Endothelial cell of umbilical vein (primary cell): Measurements from ENCODE around the gene CERS6. TPM values are rescaled to one million over a fixed set of nuclear protein-coding genes. Genes with fewer than 3 reads are reported as not detected.
A peak's percentile ranks its signal among the peaks of the same experiment; 100 is the strongest.

Experiments
- BruUV-seq: library from RNA; stranded (reverse); fragments of 400-500 nt; replicated peaks from 2 replicates; lab custom pipeline; 2021; lab: Mats Ljungman, UMichigan
- CTCF ChIA-PET: fragments of 300-600, 350-600 bp; sonication (Branson Sonifier 250); formaldehyde crosslinking; loops from one replicate; lab custom pipeline; 2021; ENCODE audit warnings: antibody characterized with exemption, inconsistent platforms; lab: Charles Lee
- POLR2A ChIA-PET: fragments of 300-600, 350-600 bp; sonication (Branson Sonifier 250); formaldehyde crosslinking; loops from one replicate; lab custom pipeline; 2021; ENCODE audit warnings: antibody characterized with exemption, inconsistent platforms; lab: Charles Lee
- DNase-seq: peaks from one replicate; pipeline ENCODE4 v3.0.0-alpha.2; 2011; ENCODE audit warnings: low read depth, low spot score
- FAIRE-seq: peaks from 2 replicates; lab custom pipeline; 2011; peaks lifted over from hg19 to GRCh38; lab: Jason Lieb, UNC
- H2AFZ ChIP-seq: 2 replicates; pipeline ENCODE4 v1.6.0; 2012; ENCODE audit warnings: low read depth, low read length, control low read depth, inconsistent platforms
- H3K27ac ChIP-seq: 2 replicates; pipeline ENCODE4 v1.5.1; 2011; ENCODE audit warnings: low read depth, mild to moderate bottlenecking, control low read depth, low read length, moderate library complexity; ENCODE audit not compliant: insufficient read depth
- H3K27me3 ChIP-seq, 2 experiments: 2 replicates each; pipeline versions ENCODE4 v1.6.0 to v1.6.1; 2011; ENCODE audit warnings: low read length in 2 of 2, mixed read lengths in 1 of 2; ENCODE audit not compliant: control insufficient read depth in 2 of 2, insufficient read depth in 2 of 2
- H3K36me3 ChIP-seq, 2 experiments: 2 replicates in 1 of 2; 3 replicates in 1 of 2; pipeline ENCODE4 v1.5.1; 2011; ENCODE audit warnings: low read length in 2 of 2, mild to moderate bottlenecking in 1 of 2, moderate library complexity in 1 of 2; ENCODE audit not compliant: control insufficient read depth in 2 of 2, insufficient read depth in 2 of 2; ENCODE audit errors: extremely low read depth in 1 of 2
- H3K4me1 ChIP-seq: 3 replicates; pipeline ENCODE4 v1.5.1; 2011; ENCODE audit warnings: mild to moderate bottlenecking, low read length; ENCODE audit not compliant: control insufficient read depth, insufficient read depth; ENCODE audit errors: extremely low read depth
- H3K4me2 ChIP-seq: 2 replicates; pipeline ENCODE4 v1.6.1; 2011; ENCODE audit warnings: low read length, control low read depth, mixed read lengths; ENCODE audit not compliant: insufficient read depth
- H3K4me3 ChIP-seq, 3 experiments: fragments of 200-600 bp in 1 of 3; sonication (generic), shearing (Covaris generic) in 1 of 3; replicated peaks in 1 of 3; 2 replicates each; pipeline ENCODE4 v1.5.1; 2011 to 2016; ENCODE audit warnings: control low read depth in 3 of 3, low read length in 3 of 3, mild to moderate bottlenecking in 2 of 3, inconsistent platforms in 1 of 3, low read depth in 1 of 3, moderate library complexity in 1 of 3; ENCODE audit not compliant: insufficient read depth in 1 of 3
- H3K79me2 ChIP-seq: 2 replicates; pipeline ENCODE4 v1.6.0; 2012; ENCODE audit warnings: low read length, inconsistent platforms; ENCODE audit not compliant: control insufficient read depth, insufficient read depth
- H3K9ac ChIP-seq: replicated peaks from 2 replicates; pipeline ENCODE3; 2011; ENCODE audit warnings: low read length, control low read depth; ENCODE audit not compliant: insufficient read depth; ENCODE audit errors: extremely low read depth
- H3K9me1 ChIP-seq: replicated peaks from 3 replicates; pipeline ENCODE4 v1.6.0; 2011; ENCODE audit warnings: mild to moderate bottlenecking, low read length; ENCODE audit not compliant: control insufficient read depth, insufficient read depth; ENCODE audit errors: extremely low read depth
- H3K9me3 ChIP-seq: replicated peaks from 2 replicates; pipeline ENCODE4 v1.5.1; 2012; ENCODE audit warnings: low read length, inconsistent platforms; ENCODE audit not compliant: control insufficient read depth, insufficient read depth
- H4K20me1 ChIP-seq: replicated peaks from 2 replicates; pipeline ENCODE3; 2011; ENCODE audit warnings: mild to moderate bottlenecking, low read length; ENCODE audit not compliant: control insufficient read depth, insufficient read depth; ENCODE audit errors: extremely low read depth
- EZH2 ChIP-seq: IDR thresholded peaks from 2 replicates; pipeline ENCODE4 v1.6.1; 2012; ENCODE audit warnings: borderline replicate concordance, low read depth, mild to moderate bottlenecking, moderate library complexity, low read length, inconsistent platforms; ENCODE audit not compliant: severe bottlenecking
- FOS ChIP-seq: IDR thresholded peaks from 2 replicates; pipeline ENCODE4 v1.6.1; 2011; ENCODE audit warnings: mild to moderate bottlenecking, low read length, moderate library complexity, borderline replicate concordance; ENCODE audit not compliant: insufficient read depth
- GATA2 ChIP-seq: IDR thresholded peaks from 2 replicates; pipeline ENCODE4 v1.7.0; 2011; ENCODE audit warnings: low read depth, mild to moderate bottlenecking, moderate library complexity, mixed read lengths, low read length; ENCODE audit not compliant: insufficient read length, insufficient read depth
- JUN ChIP-seq: IDR thresholded peaks from 2 replicates; pipeline ENCODE4 v1.6.1; 2011; ENCODE audit warnings: borderline replicate concordance, low read depth; ENCODE audit not compliant: insufficient read length, insufficient read depth
- MAX ChIP-seq: IDR thresholded peaks from 2 replicates; pipeline ENCODE4 v1.6.1; 2011; ENCODE audit not compliant: insufficient read depth, insufficient read length
- POLR2AphosphoS5 ChIP-seq: IDR thresholded peaks from 2 replicates; pipeline ENCODE4 v1.6.1; 2012; ENCODE audit warnings: low read depth, mild to moderate bottlenecking, control low read depth, low read length, moderate library complexity; ENCODE audit not compliant: insufficient read depth
- dilution Hi-C: fragments of 300-500 bp; cut with MboI; formaldehyde crosslinking; loops from one replicate; pipeline ENCODE4 v1.15.0; 2019; ENCODE audit warnings: low sequenced_read_pairs; ENCODE audit not compliant: extremely low pct_ligation_motif_present
- intact Hi-C: fragments of 100-400 bp; cut with micrococcal nuclease; formaldehyde crosslinking; loops from one replicate; pipeline ENCODE4 v1.10.0; 2022
- polyA plus RNA-seq, 4 experiments: library from polyadenylated mRNA; depleted of rRNA in 3 of 4; stranded (reverse) in 3 of 4; unstranded in 1 of 4; fragments of >200 nt; gene quantifications; 2 replicates each; pipeline versions ENCODE4 v1.2.1 to v1.2.3, GENCODE V29; 2011 to 2012; ENCODE audit warnings: missing spikeins in 1 of 4
- total RNA-seq: library from RNA; stranded (reverse); gene quantifications from 2 replicates; pipeline ENCODE4 v1.2.3, GENCODE V29; 2021

Gene CERS6
- total and polyA plus RNA-seq, 2 donors (not counting 3 experiments of a cell fraction or from before 2014, with no cell fraction given) = 2.7 to 11.7 TPM

GRCh38 chr2:168801471-168801870 is 345.4 kb downstream of the CERS6 start:
- Histone ChIP-seq H3K79me2 (no peaks in the 10 kb centered on the region), H3K36me3 (no peaks in the 10 kb centered on the region), H3K4me2 (no peak overlapping the region), H2AFZ (no peak overlapping the region), H3K9ac (no peak overlapping the region), H3K4me3 (no peak overlapping the region), H3K27ac (no peak overlapping the region), H3K27me3 (no peaks in the 10 kb centered on the region), H3K4me1 (peaks cover 13% of the 10 kb centered on the region), H4K20me1 (no peaks in the 10 kb centered on the region), H3K9me3 (no peaks in the 10 kb centered on the region), H3K9me1 (no peaks in the 10 kb centered on the region)
- DNase-seq (no peak), FAIRE-seq (no peak)
- intact Hi-C loops = no loop called here
- no TSS peak for BruUV-seq
- no peak for TF ChIP-seq POLR2AphosphoS5
- no peak for TF ChIP-seq EZH2
- no peak for TF ChIP-seq JUN
- TF ChIP-seq FOS = no peak
- no peak for TF ChIP-seq GATA2
- ChIA-PET POLR2A (no interaction called here), CTCF (interaction anchor here (0.5 kb wide), 1 partner anchor 665 kb away, joined by 3 read pairs; no protein-coding TSS in a partner anchor)
- dilution Hi-C loops = no loop called here

GRCh38 chr2:168801961-168802858 is 346.1 kb downstream of the CERS6 start, which contains the start of gene NOSTRIN:
TSS of gene NOSTRIN (plus strand) at chr2:168802637. CDS start at chr2:168802647, 10 bp downstream.
- no peaks in the 10 kb centered on the region for H3K9me3 ChIP-seq
- H2AFZ ChIP-seq = peak within 1 kb of the TSS; percentile 7
- no peak within 1 kb of the TSS for H3K4me3 ChIP-seq
- no peaks in the 10 kb centered on the region for H4K20me1 ChIP-seq
- no peaks in the 10 kb centered on the region for H3K36me3 ChIP-seq
- H3K27ac ChIP-seq = no peak within 1 kb of the TSS
- peaks cover 9% of the 10 kb centered on the region for H3K4me1 ChIP-seq
- dilution Hi-C loops = no loop called here
- DNase-seq (no peak), FAIRE-seq (no peak)
- H3K79me2 ChIP-seq = no peaks in the 10 kb centered on the region
- ChIA-PET CTCF (interaction anchor here (0.5 to 1.2 kb wide), 2 partner anchors 13 to 666 kb away, joined by 3 read pairs; no protein-coding TSS in a partner anchor), POLR2A (no interaction called here)
- no peak within 1 kb of the TSS for H3K9ac ChIP-seq
- no TSS peak for BruUV-seq
- no peaks in the 10 kb centered on the region for H3K9me1 ChIP-seq
- no peaks in the 10 kb centered on the region for H3K27me3 ChIP-seq
- intact Hi-C loops = no loop called here
- no peak within 1 kb of the TSS for H3K4me2 ChIP-seq
- TF ChIP-seq EZH2 (no peak), MAX (no peak), JUN (no peak), POLR2AphosphoS5 (no peak)
